Left renal cortex interstitium (tissue), 4 donors: ENCODE measurements around the gene SLX4IP. TPM values are rescaled to one million over a fixed set of nuclear protein-coding genes. Genes with fewer than 3 reads are reported as not detected.

Experiments
- DNase-seq, 4 donors: peaks; one replicate each; pipeline ENCODE4 v3.0.0-alpha.2; 2013; ENCODE audit warnings: low read depth in 4 of 4, low spot score in 2 of 4, missing footprints in 1 of 4
- polyA plus RNA-seq, 4 donors: library from polyadenylated mRNA; unstranded; fragments of 120-200 nt; gene quantifications; one replicate each; pipeline ENCODE4 v1.2.1, GENCODE V29; 2013; ENCODE audit not compliant: insufficient read length in 4 of 4

SLX4IP gene
- polyA plus RNA-seq, 4 donors, result 5.6 to 12.5 (median 8.2) TPM

DNA sequence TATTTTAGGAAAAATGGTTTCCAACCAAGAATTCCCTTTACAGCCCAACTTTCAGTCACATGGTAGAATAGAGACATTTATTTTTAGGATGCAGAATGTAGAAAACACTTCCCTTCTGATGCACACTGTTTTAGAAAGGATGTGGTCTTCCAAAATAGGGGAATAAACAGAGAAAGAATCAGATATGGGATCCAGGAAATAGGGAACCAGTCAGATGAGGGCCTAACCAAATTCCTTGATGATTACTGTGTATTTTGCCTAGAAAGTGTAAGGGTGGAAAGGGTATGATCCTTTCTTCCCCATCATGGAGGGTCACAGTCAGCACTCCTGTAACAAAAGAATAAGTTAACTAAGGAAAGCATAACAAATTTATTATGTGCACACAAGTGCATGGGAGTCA, 27.4 kb downstream of the SLX4IP start:
- DNase-seq, result no peak

GRCh38 chr20:10463622-10464021, 28.5 kb downstream of the SLX4IP start:
- DNase-seq, result no peak

GRCh38 chr20:10465135-10465534, 30.0 kb downstream of the SLX4IP start:
- no peak for DNase-seq

DNA sequence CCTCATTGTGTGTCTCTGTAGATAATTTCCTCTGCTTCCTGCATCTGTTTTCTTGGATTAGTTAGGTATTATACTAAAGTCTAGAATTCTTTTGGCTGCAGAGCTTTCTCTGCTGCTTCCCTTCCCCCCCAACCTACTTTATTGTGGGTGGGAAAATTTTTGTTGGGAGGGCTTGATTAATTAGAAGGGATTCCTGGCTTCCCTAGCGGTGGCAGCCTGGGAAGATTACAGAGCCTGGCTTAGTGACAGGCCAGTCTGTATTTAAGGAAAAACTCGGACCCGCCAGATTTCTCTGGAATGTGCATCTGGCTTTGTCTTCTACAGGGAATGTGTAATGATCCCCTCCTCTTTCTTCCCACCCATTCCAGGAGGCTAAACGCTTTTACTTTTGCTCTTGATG, 31.2 kb downstream of the SLX4IP start:
- no peak for DNase-seq

GRCh38 chr20:10466855-10467254, 31.8 kb downstream of the SLX4IP start:
- DNase-seq, result no peak

DNA sequence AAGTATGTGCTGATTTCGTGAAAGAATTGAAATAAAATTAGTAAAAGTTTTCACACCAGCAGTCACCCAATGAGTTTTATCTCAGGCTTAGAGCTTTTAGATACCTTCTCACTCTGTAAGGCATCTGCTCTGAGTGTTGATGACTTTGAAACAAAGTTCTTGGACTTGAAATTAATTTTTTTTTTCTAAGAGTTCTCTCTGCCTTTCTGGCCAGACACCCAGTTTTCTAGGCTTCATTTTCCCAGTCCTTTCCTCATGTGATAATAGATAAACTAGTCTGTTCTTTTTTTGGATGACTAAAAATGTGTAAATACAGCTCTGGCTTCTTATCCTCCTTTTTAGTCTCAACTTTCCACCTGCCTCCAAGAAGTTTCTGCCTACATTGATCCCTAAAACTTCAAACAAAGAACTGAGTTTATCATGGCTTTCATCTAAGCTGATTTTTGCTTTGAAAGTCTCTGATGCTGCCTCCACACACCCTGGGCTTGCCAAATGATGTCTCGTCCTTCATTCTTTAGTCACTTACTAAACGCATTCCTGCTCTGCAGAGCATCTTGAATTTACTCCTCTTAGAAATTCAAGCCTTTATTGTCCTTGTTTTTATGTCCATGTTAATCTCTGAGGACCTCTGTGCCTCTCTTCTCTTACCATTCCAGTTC, 32.7 kb downstream of the SLX4IP start:
- DNase-seq, result no peak

DNA sequence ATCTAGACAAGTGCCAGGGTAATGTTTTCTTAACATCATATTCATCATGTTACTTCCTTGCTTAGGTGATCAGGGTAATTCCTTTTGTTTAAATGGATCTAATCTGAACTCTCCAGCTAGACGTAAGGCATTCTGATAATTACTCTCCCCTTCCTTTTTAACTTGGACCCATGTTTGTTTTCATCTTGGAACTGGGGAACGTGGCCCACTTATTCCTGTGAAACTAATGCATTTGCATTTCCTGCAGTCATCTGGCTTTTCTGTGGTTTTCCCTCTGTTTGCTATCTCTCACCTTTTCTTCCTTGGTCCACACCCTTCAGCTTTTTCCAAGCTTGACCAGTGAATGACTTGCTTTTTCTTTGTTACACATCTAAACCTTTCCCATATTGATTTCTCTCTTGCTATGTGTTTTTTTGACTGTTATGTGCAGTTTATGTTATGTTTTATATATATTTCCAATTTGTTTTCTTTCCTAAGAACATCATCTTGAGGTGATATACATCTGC, 33.3 kb downstream of the SLX4IP start:
- DNase-seq, result no peak

DNA sequence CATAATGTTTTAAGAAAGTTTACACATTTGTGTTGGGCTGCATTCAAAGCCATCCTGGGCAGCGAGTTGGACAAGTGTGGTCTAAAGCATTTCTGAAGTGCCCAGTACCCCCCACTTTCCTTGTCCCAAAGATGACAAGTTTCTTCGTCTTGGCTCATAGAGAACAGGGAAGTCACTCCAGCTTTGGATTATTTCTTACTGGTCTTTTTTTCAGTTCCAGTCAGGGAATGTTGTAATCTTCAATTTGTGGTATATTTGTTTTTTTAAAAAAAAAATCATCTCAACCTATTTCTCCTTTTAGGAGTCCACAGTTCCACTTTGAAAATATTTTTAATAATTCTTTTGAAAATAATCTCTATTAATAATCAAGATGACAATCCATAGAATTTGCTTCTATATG, 34.0 kb downstream of the SLX4IP start:
- DNase-seq, result no peak

- DNase-seq, result peak; percentile 21 to 55 (median 37)
Measured at GRCh38 chr20:10469599-10469998, 34.5 kb downstream of the SLX4IP start.

DNA sequence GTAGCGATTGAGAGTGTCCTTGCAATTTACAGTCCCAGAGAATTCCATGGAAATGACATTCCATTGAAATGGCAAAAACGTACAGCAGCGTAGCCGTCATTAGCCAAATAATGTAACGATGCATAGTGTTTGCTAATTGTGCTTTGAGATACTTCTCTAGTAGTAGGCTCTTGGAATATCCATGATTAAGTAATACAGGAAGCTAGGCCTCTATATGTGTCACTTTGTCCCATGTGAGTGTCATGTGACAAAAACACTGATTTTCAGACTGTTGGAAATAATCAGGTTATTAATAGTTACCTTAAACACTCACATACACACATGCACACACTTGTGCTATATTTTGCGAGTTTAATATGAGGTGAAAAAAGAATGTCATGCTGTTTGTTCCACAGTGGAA, 35.2 kb downstream of the SLX4IP start:
- no peak for DNase-seq

DNA sequence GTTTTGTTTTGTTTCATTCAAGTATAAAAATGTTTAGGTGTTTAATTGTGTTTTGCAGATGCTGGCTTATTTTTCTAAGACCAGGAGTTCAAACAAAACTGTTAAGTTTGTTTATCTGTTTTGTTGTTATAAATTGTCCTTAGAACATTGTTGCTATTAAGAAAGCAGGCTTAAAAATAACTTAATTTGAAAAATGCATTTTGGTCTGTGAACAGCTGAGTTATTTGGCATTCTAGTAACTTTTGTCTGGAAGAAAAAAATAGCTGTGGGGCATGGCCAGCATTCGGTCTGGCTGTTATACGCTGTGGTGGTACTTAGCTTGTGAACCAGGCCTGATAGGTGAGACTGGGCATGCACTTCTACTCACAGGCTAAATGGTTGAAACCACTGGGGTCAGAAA, 37.8 kb downstream of the SLX4IP start:
- DNase-seq, result no peak

DNA sequence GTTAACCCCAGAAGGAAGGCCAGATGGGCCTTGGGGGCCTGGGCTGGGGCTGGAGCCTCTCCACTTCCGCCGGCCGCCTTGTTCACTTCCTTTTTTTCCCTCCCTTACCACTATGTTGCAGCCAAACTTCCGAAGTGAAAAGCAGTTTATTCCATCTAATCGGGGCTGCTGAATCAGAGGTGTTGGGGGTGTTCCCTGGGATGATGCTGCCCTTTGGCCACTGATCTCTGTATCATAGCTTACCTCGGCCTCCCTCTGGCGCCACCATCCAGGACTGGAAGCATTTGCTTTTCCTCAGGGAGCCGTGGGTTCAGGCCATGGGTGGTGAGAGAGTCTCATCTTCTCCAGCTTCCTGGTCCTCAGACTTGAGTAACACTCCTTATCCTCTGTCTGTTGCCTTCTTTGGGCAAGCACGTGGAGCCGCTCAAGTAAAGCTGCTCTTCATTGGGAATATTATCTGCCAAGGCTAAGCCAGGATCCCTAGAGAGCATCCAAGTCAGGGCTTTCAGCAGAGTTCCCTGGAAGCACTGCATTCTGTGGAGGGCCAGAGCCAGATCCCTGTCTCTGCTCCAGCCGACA, 39.6 kb downstream of the SLX4IP start:
- no peak for DNase-seq

GRCh38 chr20:10475225-10475624, 40.1 kb downstream of the SLX4IP start:
- DNase-seq, result no peak

GRCh38 chr20:10476319-10476724, 41.2 kb downstream of the SLX4IP start:
- no peak for DNase-seq

DNA sequence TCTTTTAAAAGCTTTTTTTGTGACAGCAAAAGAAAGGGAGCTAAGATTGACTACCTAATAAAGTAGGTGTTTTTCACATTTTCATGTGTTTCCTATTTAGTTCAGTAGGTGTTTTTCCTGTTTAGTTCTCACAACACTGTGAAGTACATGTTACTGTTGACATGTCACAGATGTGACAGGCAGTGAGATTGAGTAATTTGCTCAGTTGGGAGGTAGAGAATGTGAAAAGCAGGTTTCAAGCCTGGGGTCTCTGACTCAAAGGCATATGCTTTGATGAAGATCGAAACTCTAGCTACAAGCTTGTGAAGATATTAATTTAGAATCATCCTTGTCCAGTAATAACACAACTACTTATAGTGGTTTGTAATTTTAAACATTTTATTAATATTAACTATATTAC, 43.1 kb downstream of the SLX4IP start:
- no peak for DNase-seq

- DNase-seq, result no peak
Measured at GRCh38 chr20:10478930-10479329, 43.8 kb downstream of the SLX4IP start.

DNA sequence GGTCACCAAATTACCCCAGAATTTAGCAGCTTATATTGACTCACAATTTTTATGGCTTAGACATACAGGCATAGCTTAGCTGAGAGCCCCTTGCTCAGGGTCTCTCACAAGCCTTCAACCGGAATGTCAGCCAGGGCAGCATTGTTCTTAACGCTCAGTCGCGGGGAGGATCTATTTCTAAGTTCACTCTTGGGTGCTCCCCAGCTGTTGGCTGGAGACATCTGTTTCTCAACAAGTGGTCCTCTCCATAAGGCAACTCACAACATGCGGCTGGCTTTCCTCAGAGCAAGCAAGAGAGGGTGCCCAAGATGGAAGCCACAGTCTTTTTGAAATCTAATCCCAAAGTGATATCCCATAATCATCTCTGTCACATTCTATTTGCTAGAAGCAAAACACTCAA, 46.6 kb downstream of the SLX4IP start:
- no peak for DNase-seq

DNA sequence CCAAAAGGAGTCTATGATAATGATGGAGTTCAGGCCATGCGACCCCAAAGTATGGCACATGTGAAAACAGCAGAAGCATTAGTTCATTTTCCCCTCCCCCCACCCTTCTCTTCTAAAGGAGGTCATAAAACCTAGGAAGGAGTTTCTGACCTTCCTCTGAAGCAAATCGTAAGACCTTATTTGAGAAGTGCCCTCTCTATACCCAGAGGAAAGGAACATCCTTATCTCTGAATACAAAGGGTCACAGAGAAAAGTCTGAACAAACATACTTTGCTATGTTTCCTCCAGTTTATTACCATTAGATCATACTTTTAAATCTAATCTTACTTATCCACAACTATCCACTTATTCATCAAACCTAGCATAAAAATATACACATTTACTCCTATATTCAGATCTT, 48.6 kb downstream of the SLX4IP start:
- no peak for DNase-seq

- DNase-seq, result no peak
Measured at GRCh38 chr20:10487142-10488136, 52.3 kb downstream of the SLX4IP start.

DNA sequence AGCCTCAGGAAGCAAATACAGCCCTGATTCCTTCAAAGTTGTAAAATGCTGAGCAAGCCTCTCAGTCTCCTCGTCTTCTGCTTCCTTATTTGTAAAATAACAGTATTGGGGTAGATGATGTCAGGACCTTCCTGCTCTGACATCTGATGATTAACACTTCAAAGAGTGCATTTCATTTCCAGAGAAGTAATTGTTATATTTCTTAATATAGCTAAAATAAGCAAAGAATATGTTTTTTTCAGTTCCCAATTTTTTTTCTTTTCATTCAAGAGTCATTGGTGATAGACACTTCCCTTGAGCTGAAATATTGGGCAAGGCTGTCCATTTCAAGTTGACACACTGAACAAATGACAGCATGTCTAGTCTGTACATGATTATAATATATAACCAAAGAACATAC, 53.4 kb downstream of the SLX4IP start:
- no peak for DNase-seq

DNA sequence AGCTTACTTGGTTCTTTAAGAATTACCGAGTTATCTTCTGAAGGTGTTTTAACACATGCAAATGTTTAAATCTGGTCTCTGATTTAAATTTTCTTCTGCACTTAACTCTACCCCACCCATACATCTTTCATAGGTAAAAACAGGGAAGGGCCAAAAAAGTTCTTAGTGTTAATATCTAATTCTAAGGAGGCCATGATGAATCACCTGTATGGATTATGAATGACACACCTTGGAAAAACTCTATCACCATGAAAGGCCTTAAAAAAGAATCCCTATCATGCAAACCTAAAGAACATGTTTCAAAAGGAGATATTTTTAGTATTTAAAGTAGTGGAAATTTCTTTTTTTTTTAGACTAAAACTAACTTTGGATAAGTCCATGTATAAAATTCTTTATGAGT, 54.7 kb downstream of the SLX4IP start:
- DNase-seq, result no peak
